ENCODE results near the gene LINGO1. TPM values are rescaled to one million over a fixed set of nuclear protein-coding genes. Genes with fewer than 3 reads are reported as not detected.

LINGO1 gene
- total RNA-seq, 1 donor from 2014 or later, result not detected

DNA sequence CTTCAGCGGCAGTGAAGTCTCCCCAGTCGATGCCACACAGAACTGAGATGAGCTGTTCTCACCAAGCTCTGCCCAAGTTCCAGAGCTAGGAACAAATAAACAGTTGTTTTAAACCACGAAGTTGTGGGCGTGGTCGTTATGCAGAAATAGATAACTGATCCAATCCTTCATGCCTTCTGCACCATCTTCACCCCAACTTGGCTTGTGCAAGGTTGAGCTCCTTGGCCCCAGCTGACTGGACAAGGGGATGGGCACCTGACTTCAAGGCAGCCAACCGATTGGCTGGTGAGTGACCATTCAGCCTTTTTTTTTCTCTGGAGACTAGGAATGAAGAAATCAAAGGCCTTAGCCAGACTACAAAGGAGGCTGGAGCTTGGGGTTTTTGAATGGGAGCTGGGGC lies 23.9 kb downstream of the LINGO1 start:
- no peaks in the 10 kb centered on the region for H3K36me3 Mint-ChIP-seq (ENCODE audit: low read depth)
- intact Hi-C loops (cut with micrococcal nuclease), result no loop called here
- no peaks in the 10 kb centered on the region for H3K27me3 Mint-ChIP-seq
- TF ChIP-seq, protein P1, sequence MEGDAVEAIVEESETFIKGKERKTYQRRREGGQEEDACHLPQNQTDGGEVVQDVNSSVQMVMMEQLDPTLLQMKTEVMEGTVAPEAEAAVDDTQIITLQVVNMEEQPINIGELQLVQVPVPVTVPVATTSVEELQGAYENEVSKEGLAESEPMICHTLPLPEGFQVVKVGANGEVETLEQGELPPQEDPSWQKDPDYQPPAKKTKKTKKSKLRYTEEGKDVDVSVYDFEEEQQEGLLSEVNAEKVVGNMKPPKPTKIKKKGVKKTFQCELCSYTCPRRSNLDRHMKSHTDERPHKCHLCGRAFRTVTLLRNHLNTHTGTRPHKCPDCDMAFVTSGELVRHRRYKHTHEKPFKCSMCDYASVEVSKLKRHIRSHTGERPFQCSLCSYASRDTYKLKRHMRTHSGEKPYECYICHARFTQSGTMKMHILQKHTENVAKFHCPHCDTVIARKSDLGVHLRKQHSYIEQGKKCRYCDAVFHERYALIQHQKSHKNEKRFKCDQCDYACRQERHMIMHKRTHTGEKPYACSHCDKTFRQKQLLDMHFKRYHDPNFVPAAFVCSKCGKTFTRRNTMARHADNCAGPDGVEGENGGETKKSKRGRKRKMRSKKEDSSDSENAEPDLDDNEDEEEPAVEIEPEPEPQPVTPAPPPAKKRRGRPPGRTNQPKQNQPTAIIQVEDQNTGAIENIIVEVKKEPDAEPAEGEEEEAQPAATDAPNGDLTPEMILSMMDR (IDR thresholded peaks at IDR 0.05), result no peak
- ATAC-seq (ENCODE audit: low read depth), result no peak
- no peak overlapping the region for H3K4me3 Mint-ChIP-seq
- H3K4me1 Mint-ChIP-seq, result peaks cover 8% of the 10 kb centered on the region
- H3K9me3 Mint-ChIP-seq, result no peaks in the 10 kb centered on the region
- POLR2A ChIA-PET, result no interaction called here
- CTCF ChIA-PET, result no interaction called here
- no peak for DNase-seq
- H3K27ac Mint-ChIP-seq, result no peak overlapping the region

DNA sequence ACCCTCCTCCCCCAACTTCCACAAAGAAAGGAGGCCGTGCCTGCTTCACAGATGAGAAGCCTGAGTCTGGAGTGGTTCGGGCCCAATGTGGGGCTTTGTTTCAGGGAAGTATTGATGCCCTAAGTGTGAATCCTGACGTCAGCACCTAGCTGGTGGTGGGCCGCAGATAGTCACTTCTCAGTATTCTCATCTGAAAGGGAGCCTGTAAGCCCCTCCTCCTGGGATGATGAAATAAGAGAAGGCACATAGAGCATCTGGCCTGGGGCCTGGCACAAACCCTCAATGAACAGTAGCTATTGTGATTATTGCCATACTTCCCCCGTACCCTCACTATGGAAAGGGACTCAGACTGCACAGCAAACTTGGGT lies 24.8 kb downstream of the LINGO1 start:
- H3K27ac Mint-ChIP-seq, result no peak overlapping the region
- no peaks in the 10 kb centered on the region for H3K27me3 Mint-ChIP-seq
- ATAC-seq (ENCODE audit: low read depth), result no peak
- TF ChIP-seq, protein P1 (IDR thresholded peaks at IDR 0.05), result no peak
- H3K4me3 Mint-ChIP-seq, result no peak overlapping the region
- intact Hi-C loops (cut with micrococcal nuclease), result no loop called here
- no peaks in the 10 kb centered on the region for H3K9me3 Mint-ChIP-seq
- ChIA-PET POLR2A (no interaction called here), CTCF (no interaction called here)
- H3K4me1 Mint-ChIP-seq, result peaks cover 8% of the 10 kb centered on the region
- H3K36me3 Mint-ChIP-seq (ENCODE audit: low read depth), result no peaks in the 10 kb centered on the region
- DNase-seq, result no peak

DNA sequence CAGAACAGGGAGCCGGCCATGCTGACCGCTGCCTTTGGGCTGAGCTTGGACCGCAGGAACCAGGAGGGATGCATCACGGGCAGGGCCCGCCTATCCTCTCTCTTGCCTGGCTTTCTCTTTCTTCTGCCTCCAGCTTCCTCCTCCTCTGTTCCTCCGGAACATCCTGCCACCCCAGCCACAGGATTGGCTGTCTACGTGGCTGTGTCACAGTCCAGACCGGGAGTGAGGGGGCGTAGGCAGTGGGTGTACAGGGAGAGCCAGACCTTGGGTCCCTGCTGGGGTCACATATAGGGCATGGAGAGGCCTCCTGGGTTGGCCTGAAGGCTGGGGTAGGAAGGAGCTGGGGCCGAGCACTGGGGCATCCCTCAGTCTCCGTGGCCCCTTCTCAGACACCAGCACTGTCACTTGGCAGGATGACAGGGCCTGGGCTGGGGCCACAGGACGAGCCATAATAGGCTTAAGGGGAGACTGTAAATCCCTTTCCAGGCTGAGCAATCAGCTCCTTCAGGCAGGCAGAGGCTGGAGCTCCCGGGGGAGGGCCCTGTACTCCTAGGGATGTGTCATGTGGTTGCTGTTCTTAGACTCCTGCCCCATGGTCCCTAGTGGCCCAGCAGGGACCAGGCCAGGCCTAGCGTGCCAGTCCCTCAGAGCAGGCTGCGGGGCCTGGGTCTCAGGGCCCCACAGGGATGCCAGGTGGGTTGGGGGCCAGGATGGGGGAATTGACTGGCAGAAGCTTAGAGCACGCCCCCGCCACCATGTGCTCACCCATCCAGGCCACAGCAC lies 25.4 kb downstream of the LINGO1 start:
- intact Hi-C loops (cut with micrococcal nuclease), result no loop called here
- ChIA-PET POLR2A (no interaction called here), CTCF (no interaction called here)
- DNase-seq, result no peak
- H3K4me1 Mint-ChIP-seq, result peaks cover 8% of the 10 kb centered on the region
- H3K27ac Mint-ChIP-seq, result no peak overlapping the region
- H3K4me3 Mint-ChIP-seq, result no peak overlapping the region
- ATAC-seq (ENCODE audit: low read depth), result no peak
- no peaks in the 10 kb centered on the region for H3K27me3 Mint-ChIP-seq
- TF ChIP-seq, protein P1 (IDR thresholded peaks at IDR 0.05), result no peak
- no peaks in the 10 kb centered on the region for H3K9me3 Mint-ChIP-seq
- H3K36me3 Mint-ChIP-seq (ENCODE audit: low read depth), result no peaks in the 10 kb centered on the region

DNA sequence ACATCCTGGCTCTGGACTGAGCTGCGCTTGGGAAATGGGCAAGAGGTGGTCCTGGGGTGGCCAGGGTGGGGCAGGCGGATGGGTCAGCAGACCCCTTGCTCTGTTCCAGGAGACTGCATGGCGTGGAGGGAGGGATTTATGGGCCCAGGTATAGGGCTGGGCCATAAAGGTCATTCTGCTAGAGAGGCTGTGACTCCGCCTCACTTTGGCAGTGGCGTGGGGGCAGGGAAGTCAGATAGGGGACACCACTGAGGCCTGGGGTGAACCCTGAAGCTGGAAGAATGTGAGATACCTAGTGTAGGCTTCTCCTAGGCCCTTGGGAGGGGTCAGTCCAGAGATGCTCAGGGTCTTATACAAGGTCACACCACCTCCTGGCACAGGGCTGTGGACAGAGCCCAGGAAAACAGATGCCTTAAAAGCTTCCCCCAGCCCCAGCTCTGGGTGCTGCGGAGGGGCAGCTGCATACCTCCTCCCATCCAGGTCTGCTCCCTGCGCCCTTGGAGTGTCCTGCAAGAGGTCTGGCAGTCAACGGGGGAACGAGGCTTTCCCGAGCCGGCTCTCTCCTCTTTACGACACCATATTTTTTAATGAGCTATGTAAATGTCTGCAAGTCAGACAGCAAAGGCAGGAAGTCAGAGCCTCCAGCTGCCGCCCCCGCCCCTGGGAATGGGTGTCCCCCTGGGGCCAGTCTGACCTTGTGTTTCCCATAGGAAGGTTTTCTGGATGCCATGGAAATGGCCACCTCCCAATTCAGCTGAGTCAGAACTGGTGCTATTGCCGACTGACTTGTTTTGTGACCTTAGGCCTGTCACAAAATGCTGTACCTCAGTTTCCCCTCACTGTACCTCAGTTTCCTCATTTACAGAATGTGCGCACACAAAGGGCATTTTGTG lies 26.3 kb downstream of the LINGO1 start:
- DNase-seq, result no peak
- peaks cover 8% of the 10 kb centered on the region for H3K4me1 Mint-ChIP-seq
- no peak overlapping the region for H3K4me3 Mint-ChIP-seq
- H3K27me3 Mint-ChIP-seq, result no peaks in the 10 kb centered on the region
- TF ChIP-seq, protein P1 (IDR thresholded peaks at IDR 0.05), result no peak
- no peak overlapping the region for H3K27ac Mint-ChIP-seq
- H3K36me3 Mint-ChIP-seq (ENCODE audit: low read depth), result no peaks in the 10 kb centered on the region
- ChIA-PET POLR2A (no interaction called here), CTCF (no interaction called here)
- ATAC-seq (ENCODE audit: low read depth), result no peak
- intact Hi-C loops (cut with micrococcal nuclease), result no loop called here
- H3K9me3 Mint-ChIP-seq, result no peaks in the 10 kb centered on the region

DNA sequence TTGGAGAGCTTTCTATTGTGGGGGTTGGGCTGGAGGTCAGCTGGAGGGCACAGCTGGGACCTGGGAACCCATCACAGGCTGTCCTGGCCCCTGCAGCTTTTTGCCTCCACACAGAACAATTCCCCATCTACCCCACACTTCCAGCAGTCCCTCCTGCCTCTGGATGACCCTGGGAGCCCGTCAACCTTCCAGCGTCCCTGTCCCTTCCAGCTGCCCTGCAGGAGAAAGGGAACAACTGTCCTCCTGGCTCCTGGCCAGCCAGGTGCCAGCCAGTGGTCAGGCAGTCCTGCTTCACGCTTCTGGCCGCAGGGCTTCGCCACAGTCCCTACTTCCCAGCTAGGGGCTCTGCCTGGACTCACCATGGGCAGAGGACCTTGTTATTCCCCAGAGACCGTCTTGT lies 27.2 kb downstream of the LINGO1 start:
- Mint-ChIP-seq H3K4me3 (no peak overlapping the region), H3K27me3 (no peaks in the 10 kb centered on the region), H3K27ac (no peak overlapping the region), H3K9me3 (no peaks in the 10 kb centered on the region), H3K36me3 (ENCODE audit: low read depth) (no peaks in the 10 kb centered on the region), H3K4me1 (peaks cover 8% of the 10 kb centered on the region)
- ChIA-PET CTCF (no interaction called here), POLR2A (no interaction called here)
- ATAC-seq (ENCODE audit: low read depth), result no peak
- TF ChIP-seq, protein P1 (IDR thresholded peaks at IDR 0.05), result no peak
- intact Hi-C loops (cut with micrococcal nuclease), result no loop called here
- no peak for DNase-seq
